Stimulated activated CD8-positive, alpha-beta memory T cell treated with anti-CD3 and anti-CD28 coated beads, Interleukin-4, amount 100 ng/mL, for 1 hour (primary cell): ENCODE measurements around the gene STN1.
"Not testable (repeated sequence)": the region's sequence is repeated elsewhere in the genome, so short reads cannot be mapped to it uniquely, and the experiment has no call there.

ENCODE experiments used
- DNase-seq, 2 donors: peaks; one replicate each; pipeline ENCODE4 v3.0.0-alpha.2; 2020; ENCODE audit warnings: low read depth in 2 of 2, low spot score in 1 of 2

STN1 gene

GRCh38 chr10:103845972-103846371 is 72.0 kb downstream of the STN1 start:
- no peak for DNase-seq

- DNase-seq = not testable (repeated sequence)
Observed at GRCh38 chr10:103845346-103845745, 72.6 kb downstream of the STN1 start.

GRCh38 chr10:103843854-103844570 is 74.0 kb downstream of the STN1 start:
- DNase-seq = no peak

GRCh38 chr10:103843045-103843444 is 74.9 kb downstream of the STN1 start:
- DNase-seq = no peak

- no peak for DNase-seq
Observed at GRCh38 chr10:103842605-103843004, 75.4 kb downstream of the STN1 start.

GRCh38 chr10:103841519-103841918 is 76.5 kb downstream of the STN1 start:
- DNase-seq = no peak

- DNase-seq = no peak
Observed at GRCh38 chr10:103840740-103841070, 77.3 kb downstream of the STN1 start.

GRCh38 chr10:103839872-103840739 is 77.9 kb downstream of the STN1 start:
- no peak for DNase-seq

GRCh38 chr10:103839519-103839871 is 78.5 kb downstream of the STN1 start:
- no peak for DNase-seq

GRCh38 chr10:103838862-103839518 is 79.0 kb downstream of the STN1 start:
- DNase-seq = no peak

- DNase-seq = no peak
Observed at GRCh38 chr10:103838070-103838395, 80.0 kb downstream of the STN1 start.

- DNase-seq = no peak
Observed at GRCh38 chr10:103837370-103838069, 80.5 kb downstream of the STN1 start.

- no peak for DNase-seq
Observed at GRCh38 chr10:103836861-103837260, 81.1 kb downstream of the STN1 start.

GRCh38 chr10:103836273-103836672 is 81.7 kb downstream of the STN1 start:
- no peak for DNase-seq

- DNase-seq = no peak
Observed at GRCh38 chr10:103835096-103836050, 82.6 kb downstream of the STN1 start.

GRCh38 chr10:103834436-103835095 is 83.4 kb downstream of the STN1 start:
- DNase-seq = no peak

- no peak for DNase-seq
Observed at GRCh38 chr10:103833731-103834365, 84.1 kb downstream of the STN1 start.

- no peak for DNase-seq
Observed at GRCh38 chr10:103832806-103833205, 85.2 kb downstream of the STN1 start.
